Measurements from ENCODE around the gene SLC39A3.

DNA sequence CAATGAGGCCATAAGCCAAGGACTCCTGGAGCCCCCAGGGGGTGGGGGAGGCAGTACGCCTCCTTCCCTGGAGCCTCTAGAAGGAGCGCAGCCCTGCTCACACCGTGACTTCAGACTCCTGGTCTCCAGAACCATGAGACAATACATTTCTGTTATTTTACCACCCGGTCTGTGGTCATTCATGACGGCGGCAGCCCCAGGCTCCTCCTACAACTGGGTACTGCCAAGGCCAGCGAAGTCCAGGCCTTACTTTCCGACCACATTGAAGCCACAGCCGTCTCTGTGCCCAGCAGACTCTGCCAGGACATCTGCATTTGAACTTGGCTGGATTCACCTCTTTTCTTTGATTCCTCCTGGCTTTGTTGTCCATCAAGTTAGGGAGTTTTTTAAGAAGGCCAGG lies 47.9 kb downstream of the SLC39A3 start:
- TF ChIP-seq, protein P1, sequence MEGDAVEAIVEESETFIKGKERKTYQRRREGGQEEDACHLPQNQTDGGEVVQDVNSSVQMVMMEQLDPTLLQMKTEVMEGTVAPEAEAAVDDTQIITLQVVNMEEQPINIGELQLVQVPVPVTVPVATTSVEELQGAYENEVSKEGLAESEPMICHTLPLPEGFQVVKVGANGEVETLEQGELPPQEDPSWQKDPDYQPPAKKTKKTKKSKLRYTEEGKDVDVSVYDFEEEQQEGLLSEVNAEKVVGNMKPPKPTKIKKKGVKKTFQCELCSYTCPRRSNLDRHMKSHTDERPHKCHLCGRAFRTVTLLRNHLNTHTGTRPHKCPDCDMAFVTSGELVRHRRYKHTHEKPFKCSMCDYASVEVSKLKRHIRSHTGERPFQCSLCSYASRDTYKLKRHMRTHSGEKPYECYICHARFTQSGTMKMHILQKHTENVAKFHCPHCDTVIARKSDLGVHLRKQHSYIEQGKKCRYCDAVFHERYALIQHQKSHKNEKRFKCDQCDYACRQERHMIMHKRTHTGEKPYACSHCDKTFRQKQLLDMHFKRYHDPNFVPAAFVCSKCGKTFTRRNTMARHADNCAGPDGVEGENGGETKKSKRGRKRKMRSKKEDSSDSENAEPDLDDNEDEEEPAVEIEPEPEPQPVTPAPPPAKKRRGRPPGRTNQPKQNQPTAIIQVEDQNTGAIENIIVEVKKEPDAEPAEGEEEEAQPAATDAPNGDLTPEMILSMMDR (IDR thresholded peaks at IDR 0.05): no peak
- no peak for TF ChIP-seq POLR2A (IDR thresholded peaks at IDR 0.05)

All from thyroid gland (tissue), 4 donors.